SK-N-SH (cell line): ENCODE results near the gene DCTN3. TPM values are rescaled to one million over a fixed set of nuclear protein-coding genes. Genes with fewer than 3 reads are reported as not detected.

Experiments
- CTCF ChIA-PET: fragments of 300-600, 350-600 bp; formaldehyde crosslinking; extraction: SDS; loops from one replicate; lab custom pipeline; 2021; lab: Yijun Ruan, JAX
- POLR2A ChIA-PET: fragments of 350-600 bp; sonication (Branson Sonifier 250); formaldehyde crosslinking; extraction: SDS; loops from one replicate; lab custom pipeline; 2020; ENCODE audit warnings: antibody characterized with exemption, inconsistent platforms; lab: Yijun Ruan, JAX
- DNase-seq: peaks from one replicate; pipeline ENCODE4 v3.0.0; 2012
- H2AFZ ChIP-seq: fragments of 200-600 bp; sonication (generic); 2 replicates; pipeline ENCODE4 v1.8.1; 2016; ENCODE audit warnings: antibody characterized with exemption, mild to moderate bottlenecking, low read depth
- H3F3A ChIP-seq: fragments of 200-600 bp; sonication (generic); replicated peaks from 2 replicates; pipeline ENCODE3; 2016; ENCODE audit warnings: antibody characterized with exemption, mild to moderate bottlenecking; ENCODE audit not compliant: insufficient read depth
- H3K27ac ChIP-seq, 2 experiments: fragments of 200-500 bp in 1 of 2; fragments of 200-600 bp in 1 of 2; sonication (Bioruptor generic) in 1 of 2; sonication (generic), shearing (Covaris generic) in 1 of 2; 2 replicates each; pipeline versions ENCODE4 v1.5.1 to v1.6.1; 2014 to 2016; ENCODE audit warnings: low read depth in 2 of 2, inconsistent platforms in 1 of 2, low read length in 1 of 2, mild to moderate bottlenecking in 1 of 2, mixed read lengths in 1 of 2
- H3K27me3 ChIP-seq: fragments of 200-600 bp; sonication (generic), shearing (Covaris generic); 2 replicates; pipeline ENCODE4 v1.6.1; 2016; ENCODE audit warnings: mixed run types; ENCODE audit not compliant: insufficient read depth
- H3K36me3 ChIP-seq, 2 experiments: fragments of 200-500 bp in 1 of 2; fragments of 200-600 bp in 1 of 2; sonication (Bioruptor generic) in 1 of 2; sonication (generic) in 1 of 2; replicated peaks in 1 of 2; 2 replicates each; pipeline versions ENCODE3 to v1.5.1; 2014 to 2016; ENCODE audit warnings: low read length in 1 of 2, mild to moderate bottlenecking in 1 of 2; ENCODE audit not compliant: insufficient read depth in 2 of 2, control insufficient read depth in 1 of 2
- H3K4me1 ChIP-seq, 2 experiments: fragments of 200-500 bp in 1 of 2; fragments of 200-600 bp in 1 of 2; sonication (Bioruptor generic) in 1 of 2; sonication (generic), shearing (Covaris generic) in 1 of 2; 2 replicates each; pipeline versions ENCODE4 v1.5.1 to v1.6.1; 2014 to 2016; ENCODE audit warnings: low read depth in 1 of 2, low read length in 1 of 2, mixed run types in 1 of 2; ENCODE audit not compliant: insufficient read depth in 2 of 2, control insufficient read depth in 1 of 2
- H3K4me2 ChIP-seq: fragments of 200-600 bp; sonication (generic), shearing (Covaris generic); 2 replicates; pipeline ENCODE4 v1.6.1; 2017; ENCODE audit warnings: mixed run types
- H3K4me3 ChIP-seq, 2 experiments: fragments of 200-500 bp in 1 of 2; fragments of 200-600 bp in 1 of 2; sonication (Bioruptor generic) in 1 of 2; sonication (generic), shearing (Covaris generic) in 1 of 2; 2 replicates each; pipeline versions ENCODE4 v1.5.1 to v1.8.1; 2014 to 2016; ENCODE audit warnings: low read depth in 2 of 2, inconsistent platforms in 1 of 2, low read length in 1 of 2, mild to moderate bottlenecking in 1 of 2, mixed read lengths in 1 of 2, moderate library complexity in 1 of 2
- H3K79me2 ChIP-seq: fragments of 200-600 bp; sonication (generic); 2 replicates; pipeline ENCODE4 v1.8.1; 2017; ENCODE audit warnings: mild to moderate bottlenecking; ENCODE audit not compliant: insufficient read depth
- H3K9ac ChIP-seq: fragments of 200-600 bp; sonication (generic); 2 replicates; pipeline ENCODE4 v1.6.1; 2017; ENCODE audit warnings: mixed run types
- H3K9me2 ChIP-seq: fragments of 200-600 bp; sonication (generic); 2 replicates; pipeline ENCODE4 v1.6.1; 2017; ENCODE audit warnings: mixed run types
- H3K9me3 ChIP-seq: fragments of 200-600 bp; sonication (generic); 2 replicates; pipeline ENCODE4 v1.6.1; 2017; ENCODE audit warnings: mixed run types, mild to moderate bottlenecking, moderate library complexity
- H4K20me1 ChIP-seq: fragments of 200-600 bp; sonication (generic); 2 replicates; pipeline ENCODE4 v1.6.1; 2017; ENCODE audit warnings: mild to moderate bottlenecking, mixed run types; ENCODE audit not compliant: insufficient read depth
- EZH2phosphoT487 ChIP-seq: fragments of 200-600 bp; sonication (generic); IDR thresholded peaks from 2 replicates; pipeline ENCODE4 v1.6.1; 2017; ENCODE audit warnings: low read depth, mixed run types, mild to moderate bottlenecking, antibody characterized with exemption, moderate library complexity, borderline replicate concordance
- FOSL2 ChIP-seq: IDR thresholded peaks from 2 replicates; pipeline ENCODE4 v1.4.0; 2012; ENCODE audit warnings: low read depth, mild to moderate bottlenecking, moderate library complexity, borderline replicate concordance
- FOXJ3 ChIP-seq: sonication (generic); formaldehyde crosslinking; IDR thresholded peaks from 2 replicates; pipeline ENCODE4 v1.5.1; 2020; ENCODE audit warnings: mild to moderate bottlenecking, missing genetic modification reagents
- FOXM1 ChIP-seq: IDR thresholded peaks from 2 replicates; pipeline ENCODE4 v1.4.0; 2012; ENCODE audit warnings: low read depth, mild to moderate bottlenecking
- RAD21 ChIP-seq: IDR thresholded peaks from 2 replicates; pipeline ENCODE4 v1.6.1; 2012; ENCODE audit warnings: mild to moderate bottlenecking, low read length
- RCOR1 ChIP-seq: fragments of 150-350 bp; IDR thresholded peaks from 2 replicates; pipeline ENCODE4 v1.6.1; 2017; ENCODE audit warnings: antibody characterized with exemption, low read length
- RFX5 ChIP-seq: IDR thresholded peaks from 2 replicates; pipeline ENCODE4 v1.6.1; 2012; ENCODE audit warnings: mild to moderate bottlenecking, improper control_type of control experiment, low read length
- TCF12 ChIP-seq: IDR thresholded peaks from 2 replicates; pipeline ENCODE4 v1.4.0; 2012
- WGBS: methylation state at CpG from one replicate; pipeline ENCODE4 v1.1.6; 2017; ENCODE audit warnings: low lambda C conversion rate; 5-methylcytosine and 5-hydroxymethylcytosine counted together
- polyA plus RNA-seq, 3 experiments: library from polyadenylated mRNA; depleted of rRNA; stranded (reverse); fragments of >200 nt; gene quantifications; 2 replicates each; pipeline ENCODE4 v1.2.3, GENCODE V29; 2012
- TF ChIP-seq, protein P1 (sequence below): fragments of 150-350 bp; IDR thresholded peaks from 2 replicates; pipeline ENCODE4 v1.6.1; 2016; ENCODE audit warnings: mild to moderate bottlenecking, low read depth, low read length
- TF ChIP-seq, protein P2 (sequence below): IDR thresholded peaks from 2 replicates; pipeline ENCODE4; 2012
- TF ChIP-seq, protein P3 (sequence below): IDR thresholded peaks from 2 replicates; pipeline ENCODE4 v1.4.0; 2012; ENCODE audit warnings: low read depth
- TF ChIP-seq, protein P4 (sequence below): IDR thresholded peaks from 2 replicates; pipeline ENCODE4 v1.6.1; 2012; ENCODE audit warnings: mild to moderate bottlenecking, low read depth, low read length, moderate library complexity

The DCTN3 gene
- polyA plus RNA-seq, 1 of the 3 experiments (the other 2 are of a cell fraction): 300 TPM

DNA sequence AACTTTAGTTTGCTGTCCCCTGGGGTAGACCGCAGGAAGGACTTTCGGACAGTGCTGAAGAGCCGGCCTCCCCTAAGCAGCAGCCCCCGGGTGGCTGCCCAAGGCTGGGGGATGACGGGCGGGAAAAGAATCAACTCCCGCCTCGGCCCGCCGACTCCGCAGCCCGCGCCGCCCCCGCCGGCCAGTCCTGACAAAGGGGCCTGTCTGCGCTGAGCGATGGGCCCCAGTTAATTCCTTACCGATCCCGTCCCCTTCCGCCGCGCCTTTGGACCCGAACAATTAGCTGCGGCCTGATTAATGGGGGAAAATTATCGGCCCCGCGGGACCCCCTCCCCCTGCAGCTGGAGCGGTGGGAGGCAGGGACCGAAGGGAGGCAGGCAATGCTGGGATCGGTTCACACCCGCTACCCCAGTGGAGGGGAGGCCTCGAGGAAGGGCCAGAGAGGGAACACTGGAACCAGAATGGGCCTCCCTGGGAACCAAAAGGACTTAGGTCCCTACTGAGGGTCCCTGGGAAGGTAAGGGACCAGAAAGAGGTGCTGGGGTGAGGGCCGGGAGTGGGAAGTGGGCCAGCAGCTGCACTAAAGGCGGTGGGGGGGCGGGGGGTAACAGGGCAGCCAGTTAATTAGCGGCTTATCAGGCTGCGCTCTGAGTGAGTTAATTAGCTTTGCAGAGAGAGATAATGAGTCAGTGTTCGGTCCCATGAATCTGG lies 4.3 kb upstream of the DCTN3 start:
- Histone ChIP-seq H4K20me1 (no peaks in the 10 kb centered on the region), H3K79me2 (peaks cover 6% of the 10 kb centered on the region), H3K36me3 (no peaks in the 10 kb centered on the region), H3K9ac (no peak overlapping the region), H3K9me2 (no peaks in the 10 kb centered on the region), H2AFZ (no peak overlapping the region), H3K27ac (no peak overlapping the region), H3K4me2 (no peak overlapping the region), H3K4me3 (no peak overlapping the region), H3K9me3 (no peaks in the 10 kb centered on the region), H3K4me1 (peaks cover 0 to 18% of the 10 kb centered on the region in 2 experiments; a peak in 2 of 4 replicates), H3K27me3 (peaks cover 17% of the 10 kb centered on the region; the same call in 1 of the 2 replicates), H3F3A (no peaks in the 10 kb centered on the region)
- WGBS: 73% methylated on average over 30 of the region's 39 CpGs
- no peak for TF ChIP-seq RCOR1
- TF ChIP-seq, protein P1, sequence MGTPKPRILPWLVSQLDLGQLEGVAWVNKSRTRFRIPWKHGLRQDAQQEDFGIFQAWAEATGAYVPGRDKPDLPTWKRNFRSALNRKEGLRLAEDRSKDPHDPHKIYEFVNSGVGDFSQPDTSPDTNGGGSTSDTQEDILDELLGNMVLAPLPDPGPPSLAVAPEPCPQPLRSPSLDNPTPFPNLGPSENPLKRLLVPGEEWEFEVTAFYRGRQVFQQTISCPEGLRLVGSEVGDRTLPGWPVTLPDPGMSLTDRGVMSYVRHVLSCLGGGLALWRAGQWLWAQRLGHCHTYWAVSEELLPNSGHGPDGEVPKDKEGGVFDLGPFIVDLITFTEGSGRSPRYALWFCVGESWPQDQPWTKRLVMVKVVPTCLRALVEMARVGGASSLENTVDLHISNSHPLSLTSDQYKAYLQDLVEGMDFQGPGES: no peak
- TF ChIP-seq, protein P2, sequence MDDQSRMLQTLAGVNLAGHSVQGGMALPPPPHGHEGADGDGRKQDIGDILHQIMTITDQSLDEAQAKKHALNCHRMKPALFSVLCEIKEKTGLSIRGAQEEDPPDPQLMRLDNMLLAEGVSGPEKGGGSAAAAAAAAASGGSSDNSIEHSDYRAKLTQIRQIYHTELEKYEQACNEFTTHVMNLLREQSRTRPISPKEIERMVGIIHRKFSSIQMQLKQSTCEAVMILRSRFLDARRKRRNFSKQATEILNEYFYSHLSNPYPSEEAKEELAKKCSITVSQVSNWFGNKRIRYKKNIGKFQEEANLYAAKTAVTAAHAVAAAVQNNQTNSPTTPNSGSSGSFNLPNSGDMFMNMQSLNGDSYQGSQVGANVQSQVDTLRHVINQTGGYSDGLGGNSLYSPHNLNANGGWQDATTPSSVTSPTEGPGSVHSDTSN: no peak
- TF ChIP-seq, protein P3, sequence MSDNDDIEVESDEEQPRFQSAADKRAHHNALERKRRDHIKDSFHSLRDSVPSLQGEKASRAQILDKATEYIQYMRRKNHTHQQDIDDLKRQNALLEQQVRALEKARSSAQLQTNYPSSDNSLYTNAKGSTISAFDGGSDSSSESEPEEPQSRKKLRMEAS: no peak
- no peak for TF ChIP-seq TCF12
- no peak for TF ChIP-seq EZH2phosphoT487
- TF ChIP-seq FOSL2: no peak
- TF ChIP-seq FOXJ3 (CRISPR knock-in tag): no peak
- TF ChIP-seq, protein P4, sequence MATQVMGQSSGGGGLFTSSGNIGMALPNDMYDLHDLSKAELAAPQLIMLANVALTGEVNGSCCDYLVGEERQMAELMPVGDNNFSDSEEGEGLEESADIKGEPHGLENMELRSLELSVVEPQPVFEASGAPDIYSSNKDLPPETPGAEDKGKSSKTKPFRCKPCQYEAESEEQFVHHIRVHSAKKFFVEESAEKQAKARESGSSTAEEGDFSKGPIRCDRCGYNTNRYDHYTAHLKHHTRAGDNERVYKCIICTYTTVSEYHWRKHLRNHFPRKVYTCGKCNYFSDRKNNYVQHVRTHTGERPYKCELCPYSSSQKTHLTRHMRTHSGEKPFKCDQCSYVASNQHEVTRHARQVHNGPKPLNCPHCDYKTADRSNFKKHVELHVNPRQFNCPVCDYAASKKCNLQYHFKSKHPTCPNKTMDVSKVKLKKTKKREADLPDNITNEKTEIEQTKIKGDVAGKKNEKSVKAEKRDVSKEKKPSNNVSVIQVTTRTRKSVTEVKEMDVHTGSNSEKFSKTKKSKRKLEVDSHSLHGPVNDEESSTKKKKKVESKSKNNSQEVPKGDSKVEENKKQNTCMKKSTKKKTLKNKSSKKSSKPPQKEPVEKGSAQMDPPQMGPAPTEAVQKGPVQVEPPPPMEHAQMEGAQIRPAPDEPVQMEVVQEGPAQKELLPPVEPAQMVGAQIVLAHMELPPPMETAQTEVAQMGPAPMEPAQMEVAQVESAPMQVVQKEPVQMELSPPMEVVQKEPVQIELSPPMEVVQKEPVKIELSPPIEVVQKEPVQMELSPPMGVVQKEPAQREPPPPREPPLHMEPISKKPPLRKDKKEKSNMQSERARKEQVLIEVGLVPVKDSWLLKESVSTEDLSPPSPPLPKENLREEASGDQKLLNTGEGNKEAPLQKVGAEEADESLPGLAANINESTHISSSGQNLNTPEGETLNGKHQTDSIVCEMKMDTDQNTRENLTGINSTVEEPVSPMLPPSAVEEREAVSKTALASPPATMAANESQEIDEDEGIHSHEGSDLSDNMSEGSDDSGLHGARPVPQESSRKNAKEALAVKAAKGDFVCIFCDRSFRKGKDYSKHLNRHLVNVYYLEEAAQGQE: no peak
- no peak for TF ChIP-seq RAD21
- TF ChIP-seq RFX5: no peak
- TF ChIP-seq FOXM1: no peak
- ChIA-PET POLR2A (no interaction called here), CTCF (interaction anchor here (0.9 to 3.9 kb wide), 8 partner anchors 9 to 221 kb away, joined by 3 to 37 read pairs (median 8); no protein-coding TSS in a partner anchor)
- no peak for DNase-seq
